Subcutaneous abdominal adipose tissue (tissue), 5 donors: Measurements from ENCODE around the gene WDR54.

Experiments used
- H3K27ac ChIP-seq: one replicate; pipeline ENCODE4 v1.7.0; 2013; ENCODE audit warnings: low read depth, mild to moderate bottlenecking, inconsistent platforms, low read length, moderate library complexity
- H3K27me3 ChIP-seq, 5 donors: one replicate each; pipeline ENCODE4 v1.7.0; 2013; ENCODE audit warnings: low read length in 5 of 5, inconsistent platforms in 1 of 5; ENCODE audit not compliant: control insufficient read depth in 5 of 5, insufficient read depth in 4 of 5
- H3K36me3 ChIP-seq, 5 donors: one replicate each; pipeline ENCODE4 v1.7.0; 2013; ENCODE audit warnings: low read length in 5 of 5; ENCODE audit not compliant: control insufficient read depth in 5 of 5, insufficient read depth in 5 of 5
- H3K4me1 ChIP-seq, 5 donors: one replicate each; pipeline ENCODE4 v1.7.0; 2013; ENCODE audit warnings: low read length in 5 of 5, mild to moderate bottlenecking in 3 of 5, moderate library complexity in 1 of 5; ENCODE audit not compliant: control insufficient read depth in 5 of 5, insufficient read depth in 5 of 5
- H3K4me3 ChIP-seq, 5 donors: one replicate each; pipeline ENCODE4 v1.7.0; 2013; ENCODE audit warnings: low read length in 5 of 5, low read depth in 1 of 5
- H3K9ac ChIP-seq, 5 donors: one replicate each; pipeline ENCODE4 v1.7.0; 2013; ENCODE audit warnings: low read length in 5 of 5, mild to moderate bottlenecking in 4 of 5, moderate library complexity in 3 of 5
- H3K9me3 ChIP-seq, 5 donors: one replicate each; pipeline ENCODE4 v1.7.0; 2013; ENCODE audit warnings: low read length in 5 of 5; ENCODE audit not compliant: control insufficient read depth in 5 of 5
- donor health status: healthy.
- donor health status: healthy.
- donor health status: healthy.
- donor health status: healthy.
- donor health status: healthy.

The WDR54 gene

GRCh38 chr2:74425523-74425922 lies 4.0 kb downstream of the WDR54 start:
- Histone ChIP-seq H3K9ac (no peak overlapping the region), H3K9me3 (no peaks in the 10 kb centered on the region), H3K4me3 (no peak overlapping the region), H3K27me3 (peaks cover 0 to 9% (median 4%) of the 10 kb centered on the region in 5 donors), H3K36me3 (peaks cover 0 to 56% (median 45%) of the 10 kb centered on the region in 5 donors), H3K4me1 (peaks cover 0 to 17% (median 15%) of the 10 kb centered on the region in 5 donors), H3K27ac (no peak overlapping the region)

DNA sequence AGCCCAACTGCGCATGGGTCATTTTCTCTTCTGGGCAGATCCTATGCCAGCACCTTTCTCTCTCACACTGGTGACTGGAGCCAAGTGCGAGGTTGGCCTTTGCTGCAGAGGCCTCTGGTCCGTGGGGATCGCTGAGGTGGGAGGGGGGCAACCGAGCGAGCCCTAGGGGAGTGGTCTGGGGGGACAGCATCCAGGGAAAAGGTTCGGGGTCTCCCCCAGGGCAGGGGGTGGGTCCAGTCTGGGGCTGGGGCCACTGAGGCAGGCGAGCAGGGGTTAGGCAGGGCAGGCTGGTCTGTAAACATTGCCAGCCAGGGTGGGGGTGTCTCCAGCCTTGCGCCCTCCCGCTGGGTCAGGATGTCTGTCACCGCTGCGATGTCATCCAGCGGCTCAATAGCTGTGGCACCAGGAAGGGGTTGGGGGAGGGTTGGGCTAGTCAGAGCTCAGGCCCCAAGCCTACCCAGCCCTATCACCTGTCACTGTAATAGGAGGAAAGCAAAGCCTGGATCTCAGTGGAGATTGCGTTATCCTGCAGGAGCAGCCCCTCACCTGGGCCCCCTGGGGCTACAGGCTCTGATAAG lies 4.7 kb downstream of the WDR54 start:
- H3K9ac ChIP-seq: no peak overlapping the region
- no peaks in the 10 kb centered on the region for H3K9me3 ChIP-seq
- H3K4me1 ChIP-seq: peaks cover 0 to 11% (median 10%) of the 10 kb centered on the region in 5 donors
- peaks cover 0 to 64% (median 51%) of the 10 kb centered on the region in 5 donors for H3K36me3 ChIP-seq
- H3K27me3 ChIP-seq: peaks cover 0 to 9% (median 4%) of the 10 kb centered on the region in 5 donors
- no peak overlapping the region for H3K27ac ChIP-seq
- H3K4me3 ChIP-seq: no peak overlapping the region

DNA sequence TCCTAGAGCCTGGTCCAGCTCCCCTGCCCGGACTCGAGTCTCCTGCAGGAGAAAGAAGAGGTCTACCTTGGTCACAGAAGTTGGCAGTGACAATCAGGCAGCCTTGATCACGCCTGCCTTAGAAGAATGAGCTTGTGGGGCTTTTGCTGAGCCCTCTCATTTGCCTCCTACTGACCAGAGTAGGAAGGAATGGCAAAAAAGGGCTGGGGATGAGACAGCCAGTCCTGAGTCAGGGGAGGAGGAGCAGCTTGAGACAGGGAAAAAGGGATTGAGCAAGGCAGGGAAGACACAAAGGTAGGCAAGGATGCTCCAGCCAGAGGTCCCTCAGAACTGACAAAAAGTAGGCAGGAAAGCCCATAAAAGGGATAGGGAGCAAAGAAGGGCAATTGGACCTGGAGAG lies 6.0 kb downstream of the WDR54 start:
- Histone ChIP-seq H3K9ac (no peak overlapping the region), H3K4me1 (no peaks in the 10 kb centered on the region), H3K27me3 (no peaks in the 10 kb centered on the region), H3K27ac (no peak overlapping the region), H3K4me3 (no peak overlapping the region), H3K9me3 (no peaks in the 10 kb centered on the region), H3K36me3 (peaks cover 3 to 75% (median 64%) of the 10 kb centered on the region in 5 donors)

DNA sequence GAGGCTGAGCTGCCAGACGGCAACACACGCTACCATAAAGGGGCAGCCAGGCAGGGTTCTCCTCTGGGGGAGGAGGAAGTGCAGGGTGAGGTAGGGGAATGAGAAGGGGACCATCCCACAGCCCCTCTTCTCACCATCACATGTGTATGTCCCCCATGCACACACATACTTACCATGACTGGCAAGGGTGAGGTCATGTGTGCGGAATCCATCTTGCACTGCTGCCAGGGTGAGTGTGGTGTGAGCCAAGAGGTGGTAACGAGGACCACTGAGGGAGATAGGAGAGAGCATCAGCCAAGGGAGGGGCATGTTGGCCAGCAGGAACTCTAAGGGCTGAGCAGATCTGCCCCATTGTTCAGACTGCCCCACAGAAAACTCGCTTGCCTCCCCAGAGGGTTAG lies 7.1 kb downstream of the WDR54 start:
- peaks cover 3 to 76% (median 64%) of the 10 kb centered on the region in 5 donors for H3K36me3 ChIP-seq
- no peak overlapping the region for H3K9ac ChIP-seq
- no peaks in the 10 kb centered on the region for H3K9me3 ChIP-seq
- no peak overlapping the region for H3K27ac ChIP-seq
- H3K4me3 ChIP-seq: no peak overlapping the region
- no peaks in the 10 kb centered on the region for H3K27me3 ChIP-seq
- H3K4me1 ChIP-seq: no peaks in the 10 kb centered on the region

DNA sequence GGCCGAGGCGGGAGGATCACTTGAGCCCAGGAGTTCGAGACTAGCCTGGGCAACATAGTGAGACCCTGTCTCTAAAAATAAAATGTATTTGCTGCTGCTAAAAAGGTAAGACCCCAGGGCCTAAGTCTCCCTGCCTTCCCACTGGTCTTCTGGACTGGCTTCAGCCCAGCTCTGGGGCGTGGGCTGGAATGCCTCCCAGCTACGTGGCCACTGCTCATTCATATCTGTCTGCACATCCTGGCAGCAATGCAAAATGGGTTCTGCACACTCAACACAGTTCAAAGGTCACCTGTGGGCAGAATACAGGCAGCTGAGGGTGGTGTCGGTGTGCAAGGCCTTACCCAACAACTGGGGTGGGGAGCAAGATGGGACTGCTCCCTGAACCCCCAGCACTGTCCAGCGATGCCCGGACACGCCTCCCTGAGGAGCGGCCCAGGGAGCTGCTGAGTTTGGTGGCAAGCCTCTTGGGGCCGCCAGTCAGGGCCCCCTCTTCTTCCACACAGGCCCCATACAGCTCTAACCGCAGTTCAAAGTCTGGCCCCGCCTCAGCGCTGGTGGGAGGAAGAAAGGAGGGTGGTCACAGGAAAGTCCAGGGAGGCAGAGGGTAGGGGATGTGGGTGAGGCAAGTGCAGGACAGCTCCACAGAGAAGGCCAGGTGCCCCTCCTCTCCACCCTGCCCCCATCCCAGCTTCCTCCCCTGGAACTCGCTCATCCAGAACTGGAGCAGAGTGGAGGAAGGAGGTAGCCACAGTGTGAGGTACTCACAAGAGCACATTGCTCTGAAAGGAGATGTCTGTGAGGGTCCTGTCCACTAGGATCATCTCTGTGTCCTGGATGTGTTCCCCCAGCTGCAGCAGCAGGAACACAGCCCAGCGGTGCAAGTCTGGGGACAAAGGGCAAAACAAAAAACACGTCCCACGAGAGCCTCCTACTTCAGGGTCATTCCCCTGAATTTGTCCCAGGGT lies 8.2 kb downstream of the WDR54 start:
- no peak overlapping the region for H3K27ac ChIP-seq
- H3K9me3 ChIP-seq: no peaks in the 10 kb centered on the region
- peaks cover 3 to 76% (median 64%) of the 10 kb centered on the region in 5 donors for H3K36me3 ChIP-seq
- no peak overlapping the region for H3K9ac ChIP-seq
- H3K27me3 ChIP-seq: no peaks in the 10 kb centered on the region
- H3K4me1 ChIP-seq: no peaks in the 10 kb centered on the region
- H3K4me3 ChIP-seq: no peak overlapping the region

- Histone ChIP-seq H3K9ac (no peak overlapping the region), H3K4me1 (no peaks in the 10 kb centered on the region), H3K27ac (no peak overlapping the region), H3K9me3 (no peaks in the 10 kb centered on the region), H3K27me3 (no peaks in the 10 kb centered on the region), H3K36me3 (peaks cover 3 to 70% (median 58%) of the 10 kb centered on the region in 5 donors), H3K4me3 (no peak overlapping the region)
Observed at GRCh38 chr2:74430502-74430901, 9.0 kb downstream of the WDR54 start.

DNA sequence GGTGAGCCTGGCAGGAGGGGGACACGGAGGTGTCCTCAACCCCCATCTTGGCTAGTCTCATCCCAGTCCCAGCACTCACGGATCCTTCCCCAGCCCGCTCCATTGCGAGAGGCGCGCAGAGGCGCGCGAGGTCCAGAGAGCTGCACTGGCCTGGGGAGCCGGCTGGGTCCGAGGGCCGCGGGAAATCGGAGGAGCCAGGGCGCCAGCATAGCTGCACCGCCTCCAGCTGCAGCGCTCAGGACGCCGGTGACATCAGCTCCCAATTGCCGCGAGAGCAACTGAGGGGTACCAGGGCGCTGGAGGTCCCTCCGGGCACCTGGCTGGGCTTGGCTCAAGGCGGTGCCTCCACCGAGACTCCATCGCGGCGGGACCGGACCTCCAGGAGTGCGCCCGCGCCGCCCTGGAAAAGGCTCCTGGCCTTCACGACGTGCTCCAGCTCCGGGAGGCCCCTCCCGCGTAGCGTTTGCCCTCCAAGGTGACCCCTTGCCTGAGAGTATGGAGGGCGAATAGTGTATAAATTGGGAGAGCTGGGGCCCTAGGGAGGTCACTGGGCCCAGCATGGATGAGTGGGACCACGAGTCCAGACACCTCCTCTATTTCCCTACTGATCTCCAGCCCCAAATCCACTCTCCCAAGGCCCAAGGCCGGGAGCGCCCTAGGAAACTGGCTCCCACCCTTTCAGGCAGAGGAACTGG lies 14.7 kb downstream of the WDR54 start:
- Histone ChIP-seq H3K27ac (no peak overlapping the region), H3K27me3 (peaks cover 0 to under 1% (median 0%) of the 10 kb centered on the region in 5 donors), H3K4me3 (no peak overlapping the region), H3K36me3 (peaks cover 3 to 13% (median 9%) of the 10 kb centered on the region in 5 donors), H3K4me1 (peaks cover 3 to 30% (median 28%) of the 10 kb centered on the region in 5 donors), H3K9me3 (no peaks in the 10 kb centered on the region), H3K9ac (no peak overlapping the region)

DNA sequence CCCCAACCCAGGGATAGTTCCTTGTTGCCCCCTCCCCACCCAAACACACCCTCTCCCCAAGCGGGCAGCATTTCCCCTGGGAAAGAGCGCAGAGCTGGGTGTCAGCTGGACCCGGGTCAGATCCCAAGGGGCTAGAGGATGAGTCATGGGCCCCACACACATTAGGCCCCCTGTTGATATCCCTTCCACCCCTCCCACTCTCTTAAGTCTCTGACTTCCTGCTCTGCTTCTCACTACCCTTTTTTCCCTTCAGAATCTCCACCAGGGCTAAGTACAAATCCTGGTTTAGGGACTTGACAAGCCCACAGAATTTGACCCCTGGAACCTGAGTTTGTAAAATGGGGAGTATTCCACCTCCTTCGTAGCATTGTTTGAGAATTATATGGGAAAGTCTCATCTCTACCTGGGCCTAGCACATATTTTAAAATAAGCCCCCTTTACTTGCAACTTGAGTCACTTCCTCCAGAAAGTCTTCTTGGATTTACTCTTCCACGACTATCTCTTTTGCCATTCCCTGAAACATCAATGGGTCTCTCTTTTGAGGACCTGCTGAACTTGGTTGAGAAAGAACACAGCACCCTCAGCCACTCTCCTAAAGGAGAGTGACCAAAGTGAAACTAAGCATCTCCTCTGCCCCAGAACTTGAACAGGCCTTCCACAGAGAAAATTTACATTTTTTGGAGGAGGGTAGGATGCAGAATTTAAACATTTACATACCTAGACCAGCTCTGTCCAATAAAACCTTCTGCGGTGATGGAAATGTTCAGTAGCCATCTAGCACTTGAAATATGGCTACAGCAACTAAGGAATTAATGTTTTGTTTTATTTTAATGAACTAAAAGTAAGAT lies 15.5 kb downstream of the WDR54 start:
- Histone ChIP-seq H3K4me1 (peaks cover 3 to 39% (median 36%) of the 10 kb centered on the region in 5 donors), H3K27me3 (peaks cover 0 to 5% (median 0%) of the 10 kb centered on the region in 5 donors), H3K9me3 (no peaks in the 10 kb centered on the region), H3K36me3 (peaks cover 0 to 6% (median 4%) of the 10 kb centered on the region in 5 donors), H3K9ac (no peak overlapping the region), H3K27ac (no peak overlapping the region), H3K4me3 (no peak overlapping the region)

- Histone ChIP-seq H3K9me3 (no peaks in the 10 kb centered on the region), H3K27me3 (peaks cover 0 to 5% (median 0%) of the 10 kb centered on the region in 5 donors), H3K36me3 (no peaks in the 10 kb centered on the region), H3K4me3 (no peak overlapping the region), H3K9ac (no peak overlapping the region), H3K27ac (no peak overlapping the region), H3K4me1 (peaks cover 3 to 40% (median 38%) of the 10 kb centered on the region in 5 donors)
Observed at GRCh38 chr2:74438248-74438647, 16.7 kb downstream of the WDR54 start.
